ENCODE measurements around the gene GNGT2. TPM values are rescaled to one million over a fixed set of nuclear protein-coding genes. Genes with fewer than 3 reads are reported as not detected.

The GNGT2 gene
- total and polyA plus RNA-seq, 2 of the 4 experiments (the other 2 are of a cell fraction), result 0.18 to 0.79 TPM

- no peak overlapping the region for H2BK5ac ChIP-seq (ENCODE audit: low read depth, low read length, poor library complexity, severe bottlenecking)
- no TSS peak for BruUV-seq (replicated peaks)
- in situ Hi-C loops (cut with MboI; ENCODE audit: low sequenced_read_pairs), result no loop called here
Measured at GRCh38 chr17:49196520-49196919, 13.9 kb downstream of the GNGT2 start.

More at GRCh38 chr17:49196520-49196919, 13.9 kb downstream of the GNGT2 start:
- Histone ChIP-seq H2BK120ac (ENCODE audit: low read depth, low read length) (no peak overlapping the region), H2BK15ac (ENCODE audit: low read depth, low read length) (no peak overlapping the region), H4K91ac (ENCODE audit: insufficient read depth, low read depth, low read length) (no peak overlapping the region), H3K9me3 (ENCODE audit: control insufficient read depth, insufficient read depth, low read length) (no peaks in the 10 kb centered on the region), H4K20me1 (ENCODE audit: insufficient read depth, low read length) (peaks cover 3% of the 10 kb centered on the region), H3K4me1 (ENCODE audit: control insufficient read depth, insufficient read depth, low read length) (no peaks in the 10 kb centered on the region), H2AK9ac (replicated peaks; ENCODE audit: low read depth, low read length, poor library complexity) (no peak overlapping the region), H3K79me1 (ENCODE audit: low read depth in 1 of 2, low read length in 2 of 2) (no peaks in the 10 kb centered on the region), H3K56ac (ENCODE audit: extremely low read depth, insufficient read depth, low read length) (no peak overlapping the region), H3K4ac (ENCODE audit: low read depth, low read length) (no peak overlapping the region), H3K9ac (ENCODE audit: low read depth, low read length) (no peak overlapping the region), H3K9me1 (ENCODE audit: insufficient read depth, low read length) (0 out of 2 replicates have a peak, but pooled peaks cover 4% of the 10 kb centered on the region), H3K18ac (ENCODE audit: low read depth, low read length) (no peak overlapping the region), H3K14ac (replicated peaks; ENCODE audit: low read depth, low read length) (no peak overlapping the region), H3K4me3 (ENCODE audit: insufficient read depth, low read depth, low read length) (no peak overlapping the region), H2AFZ (replicated peaks; ENCODE audit: low read length, poor library complexity) (no peak overlapping the region), H4K5ac (ENCODE audit: low read depth, low read length) (no peak overlapping the region), H4K8ac (ENCODE audit: low read depth in 2 of 2, low read length in 2 of 2) (no peak overlapping the region), H2AK5ac (ENCODE audit: low read depth, low read length) (no peak overlapping the region), H3K4me2 (ENCODE audit: low read depth, low read length) (no peak overlapping the region), H3K23ac (ENCODE audit: low read depth, low read length) (no peak overlapping the region), H3K27me3 (ENCODE audit: control insufficient read depth, insufficient read depth, low read length) (no peaks in the 10 kb centered on the region), H2BK20ac (ENCODE audit: low read depth, low read length) (no peak overlapping the region), H3K36me3 (ENCODE audit: control insufficient read depth, insufficient read depth, low read length) (no peaks in the 10 kb centered on the region), H3K27ac (ENCODE audit: insufficient read depth, low read length) (no peak overlapping the region)
- no peak for ATAC-seq (ENCODE audit: low read depth)
- ChIA-PET CTCF (no interaction called here), POLR2A (ENCODE audit: unreplicated experiment) (no interaction called here)
- intact Hi-C loops (cut with micrococcal nuclease) (loop anchor here (10.0 kb wide), 1 partner anchor 868 kb away; no protein-coding TSS in a partner anchor), dilution Hi-C loops (cut with HindIII; ENCODE audit: low sequenced_read_pairs, unreplicated experiment) (no loop called here)
- WGBS, 2 experiments (ENCODE audit: extremely low coverage in 2 of 2, insufficient read length in 1 of 2), result no CpG with 5 or more reads among the region's 3 CpGs
- no peak for DNase-seq
- TF ChIP-seq BHLHE40 (IDR thresholded peaks at IDR 0.05; ENCODE audit: low read depth, low read length) (no peak), MXI1 (IDR thresholded peaks at IDR 0.05; ENCODE audit: borderline replicate concordance, low read depth, low read length) (no peak), SMC3 (IDR thresholded peaks at IDR 0.05; ENCODE audit: low read depth, low read length) (no peak), FOS (IDR thresholded peaks at IDR 0.05; ENCODE audit: low read depth, low read length) (no peak), MAFK (IDR thresholded peaks at IDR 0.05; ENCODE audit: low read depth, low read length) (no peak), USF2 (IDR thresholded peaks at IDR 0.05; ENCODE audit: low read depth, low read length) (no peak), POLR2A (IDR thresholded peaks at IDR 0.05; ENCODE audit: low read depth, low read length) (no peak), ELK1 (IDR thresholded peaks at IDR 0.05; ENCODE audit: borderline replicate concordance, low read depth, low read length) (no peak), CEBPB (IDR thresholded peaks at IDR 0.05; ENCODE audit: low read depth, low read length) (no peak), MAZ (IDR thresholded peaks at IDR 0.05; ENCODE audit: borderline replicate concordance, low read depth, low read length) (no peak), NFE2L2 (IDR thresholded peaks at IDR 0.05; ENCODE audit: low read depth, low read length) (no peak), RFX5 (IDR thresholded peaks at IDR 0.05; ENCODE audit: low read depth, low read length) (no peak), RCOR1 (IDR thresholded peaks at IDR 0.05; ENCODE audit: insufficient replicate concordance, low read length) (no peak), CHD1 (IDR thresholded peaks at IDR 0.05; ENCODE audit: low read depth, low read length) (no peak), RAD21 (IDR thresholded peaks at IDR 0.05; ENCODE audit: low read length) (no peak)
- TF ChIP-seq, protein P1, sequence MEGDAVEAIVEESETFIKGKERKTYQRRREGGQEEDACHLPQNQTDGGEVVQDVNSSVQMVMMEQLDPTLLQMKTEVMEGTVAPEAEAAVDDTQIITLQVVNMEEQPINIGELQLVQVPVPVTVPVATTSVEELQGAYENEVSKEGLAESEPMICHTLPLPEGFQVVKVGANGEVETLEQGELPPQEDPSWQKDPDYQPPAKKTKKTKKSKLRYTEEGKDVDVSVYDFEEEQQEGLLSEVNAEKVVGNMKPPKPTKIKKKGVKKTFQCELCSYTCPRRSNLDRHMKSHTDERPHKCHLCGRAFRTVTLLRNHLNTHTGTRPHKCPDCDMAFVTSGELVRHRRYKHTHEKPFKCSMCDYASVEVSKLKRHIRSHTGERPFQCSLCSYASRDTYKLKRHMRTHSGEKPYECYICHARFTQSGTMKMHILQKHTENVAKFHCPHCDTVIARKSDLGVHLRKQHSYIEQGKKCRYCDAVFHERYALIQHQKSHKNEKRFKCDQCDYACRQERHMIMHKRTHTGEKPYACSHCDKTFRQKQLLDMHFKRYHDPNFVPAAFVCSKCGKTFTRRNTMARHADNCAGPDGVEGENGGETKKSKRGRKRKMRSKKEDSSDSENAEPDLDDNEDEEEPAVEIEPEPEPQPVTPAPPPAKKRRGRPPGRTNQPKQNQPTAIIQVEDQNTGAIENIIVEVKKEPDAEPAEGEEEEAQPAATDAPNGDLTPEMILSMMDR (conservative IDR thresholded peaks at IDR 0.05; ENCODE audit: low read depth, low read length), result no peak

All from IMR-90 (cell line).